Neural progenitor cell (in vitro differentiated cells): ENCODE measurements around the gene ZPR1.

ENCODE experiments used
- EZH2 ChIP-seq: fragments of 200-600 bp; sonication (generic); IDR thresholded peaks from 2 replicates; pipeline ENCODE4 v1.6.1; 2017; ENCODE audit warnings: antibody characterized with exemption, mild to moderate bottlenecking, moderate library complexity
- EZH2phosphoT487 ChIP-seq: fragments of 200-600 bp; sonication (generic); IDR thresholded peaks from 2 replicates; pipeline ENCODE4 v1.6.1; 2017; ENCODE audit warnings: antibody characterized with exemption
- TF ChIP-seq, protein P1 (sequence below): fragments of 200-600 bp; sonication (generic); IDR thresholded peaks from 2 replicates; pipeline ENCODE4 v1.5.1; 2017; ENCODE audit warnings: antibody characterized with exemption, mild to moderate bottlenecking

DNA sequence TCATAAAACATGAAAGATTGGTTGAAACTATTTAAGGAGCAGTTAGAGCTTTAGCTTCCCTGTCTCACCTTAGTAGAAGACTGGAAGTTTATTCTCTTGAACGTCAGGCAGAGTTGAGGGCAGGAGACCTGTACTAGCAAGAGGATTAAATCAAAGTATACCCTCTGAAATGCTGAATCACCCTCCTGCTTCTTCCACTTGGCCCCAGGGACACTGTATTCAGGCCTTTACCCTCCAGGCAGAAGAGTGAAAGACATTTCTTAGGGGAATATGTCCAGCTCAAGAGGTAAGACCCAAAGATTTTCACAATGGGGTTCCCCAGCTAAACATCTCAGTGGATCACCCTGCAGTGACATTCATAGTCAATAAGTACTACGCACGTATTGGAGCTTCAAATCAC, 23.4 kb upstream of the ZPR1 start:
- TF ChIP-seq, protein P1, sequence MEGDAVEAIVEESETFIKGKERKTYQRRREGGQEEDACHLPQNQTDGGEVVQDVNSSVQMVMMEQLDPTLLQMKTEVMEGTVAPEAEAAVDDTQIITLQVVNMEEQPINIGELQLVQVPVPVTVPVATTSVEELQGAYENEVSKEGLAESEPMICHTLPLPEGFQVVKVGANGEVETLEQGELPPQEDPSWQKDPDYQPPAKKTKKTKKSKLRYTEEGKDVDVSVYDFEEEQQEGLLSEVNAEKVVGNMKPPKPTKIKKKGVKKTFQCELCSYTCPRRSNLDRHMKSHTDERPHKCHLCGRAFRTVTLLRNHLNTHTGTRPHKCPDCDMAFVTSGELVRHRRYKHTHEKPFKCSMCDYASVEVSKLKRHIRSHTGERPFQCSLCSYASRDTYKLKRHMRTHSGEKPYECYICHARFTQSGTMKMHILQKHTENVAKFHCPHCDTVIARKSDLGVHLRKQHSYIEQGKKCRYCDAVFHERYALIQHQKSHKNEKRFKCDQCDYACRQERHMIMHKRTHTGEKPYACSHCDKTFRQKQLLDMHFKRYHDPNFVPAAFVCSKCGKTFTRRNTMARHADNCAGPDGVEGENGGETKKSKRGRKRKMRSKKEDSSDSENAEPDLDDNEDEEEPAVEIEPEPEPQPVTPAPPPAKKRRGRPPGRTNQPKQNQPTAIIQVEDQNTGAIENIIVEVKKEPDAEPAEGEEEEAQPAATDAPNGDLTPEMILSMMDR = no peak
- TF ChIP-seq EZH2phosphoT487 (no peak), EZH2 (no peak)
